ENCODE measurements around the gene APOBEC2. TPM values are rescaled to one million over a fixed set of nuclear protein-coding genes. Genes with fewer than 3 reads are reported as not detected.

Gene APOBEC2
- total and polyA plus RNA-seq, 9 of the 15 experiments (the other 6 are each of a cell fraction or from before 2014, with no cell fraction given): 0.25 to 1.6 TPM; not detected in 7

DNA sequence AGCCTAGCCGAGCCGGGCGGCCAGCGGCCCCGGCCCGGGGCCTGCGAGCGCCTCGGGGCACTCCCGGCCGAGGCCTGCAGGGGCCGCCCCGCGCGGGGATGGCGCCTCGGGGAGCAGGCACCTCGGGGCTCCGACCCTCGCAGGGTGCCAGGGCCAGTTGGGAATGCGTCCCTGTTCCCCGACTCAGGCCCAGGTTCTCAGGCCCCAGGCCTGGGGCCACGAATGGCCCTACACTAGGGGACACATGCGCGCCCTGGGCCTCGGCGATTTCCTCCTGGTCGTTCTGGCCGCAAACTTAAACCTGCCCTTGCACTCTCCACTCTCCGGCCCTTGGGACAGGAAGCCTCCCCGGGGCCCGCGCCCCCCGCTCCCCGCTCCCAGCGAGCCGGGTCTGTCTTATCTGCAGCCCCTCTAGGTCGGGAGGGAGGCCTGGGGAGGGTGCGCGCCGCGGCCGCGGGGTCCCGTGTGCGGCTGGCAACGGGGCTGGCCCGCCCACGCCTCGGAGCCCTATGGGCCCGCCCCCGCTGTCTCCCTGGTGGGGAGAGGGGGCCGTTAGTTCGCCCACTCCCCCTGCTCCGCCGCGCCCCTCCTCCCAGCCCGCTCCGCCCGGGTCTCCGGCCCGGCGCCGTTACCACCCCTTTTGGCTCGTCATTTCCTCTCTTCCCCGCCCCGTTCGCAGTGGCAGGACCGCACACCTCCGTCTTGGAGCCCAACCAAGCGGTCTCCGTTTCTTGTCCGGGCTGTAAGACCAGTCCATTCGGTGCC, 20.4 kb downstream of the APOBEC2 start (continued):
- TF ChIP-seq FOSL1 (tag; conservative IDR thresholded peaks at IDR 0.05): no peak; the same call in none of the 2 replicates
- TF ChIP-seq, protein P1, sequence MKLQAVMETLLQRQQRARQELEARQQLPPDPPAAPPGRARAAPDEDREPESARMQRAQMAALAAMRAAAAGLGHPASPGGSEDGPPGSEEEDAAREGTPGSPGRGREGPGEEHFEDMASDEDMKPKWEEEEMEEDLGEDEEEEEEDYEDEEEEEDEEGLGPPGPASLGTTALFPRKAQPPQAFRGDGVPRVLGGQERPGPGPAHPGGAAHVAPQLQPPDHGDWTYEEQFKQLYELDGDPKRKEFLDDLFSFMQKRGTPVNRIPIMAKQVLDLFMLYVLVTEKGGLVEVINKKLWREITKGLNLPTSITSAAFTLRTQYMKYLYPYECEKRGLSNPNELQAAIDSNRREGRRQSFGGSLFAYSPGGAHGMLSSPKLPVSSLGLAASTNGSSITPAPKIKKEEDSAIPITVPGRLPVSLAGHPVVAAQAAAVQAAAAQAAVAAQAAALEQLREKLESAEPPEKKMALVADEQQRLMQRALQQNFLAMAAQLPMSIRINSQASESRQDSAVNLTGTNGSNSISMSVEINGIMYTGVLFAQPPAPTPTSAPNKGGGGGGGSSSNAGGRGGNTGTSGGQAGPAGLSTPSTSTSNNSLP (IDR thresholded peaks at IDR 0.05; ENCODE audit: borderline replicate concordance, low read depth, low read length): no peak
- TF ChIP-seq, protein P2, sequence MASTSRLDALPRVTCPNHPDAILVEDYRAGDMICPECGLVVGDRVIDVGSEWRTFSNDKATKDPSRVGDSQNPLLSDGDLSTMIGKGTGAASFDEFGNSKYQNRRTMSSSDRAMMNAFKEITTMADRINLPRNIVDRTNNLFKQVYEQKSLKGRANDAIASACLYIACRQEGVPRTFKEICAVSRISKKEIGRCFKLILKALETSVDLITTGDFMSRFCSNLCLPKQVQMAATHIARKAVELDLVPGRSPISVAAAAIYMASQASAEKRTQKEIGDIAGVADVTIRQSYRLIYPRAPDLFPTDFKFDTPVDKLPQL (IDR thresholded peaks at IDR 0.05; ENCODE audit: extremely low read depth, insufficient read length): no peak
- peak; percentile 78 to 80; a peak in 1 of 4 replicates for TF ChIP-seq SIN3A (IDR thresholded peaks at IDR 0.05; ENCODE audit: borderline replicate concordance in 2 of 2, control insufficient read depth in 1 of 2, low read depth in 2 of 2, low read length in 2 of 2)
- TF ChIP-seq POLR2B (IDR thresholded peaks at IDR 0.05; ENCODE audit: low read depth, partially characterized antibody): peak; percentile 95
- TF ChIP-seq L3MBTL2 (IDR thresholded peaks at IDR 0.05): peak; percentile 65
- no peak for TF ChIP-seq E2F3 (CRISPR knock-in tag; IDR thresholded peaks at IDR 0.05)
- TF ChIP-seq, protein P3, sequence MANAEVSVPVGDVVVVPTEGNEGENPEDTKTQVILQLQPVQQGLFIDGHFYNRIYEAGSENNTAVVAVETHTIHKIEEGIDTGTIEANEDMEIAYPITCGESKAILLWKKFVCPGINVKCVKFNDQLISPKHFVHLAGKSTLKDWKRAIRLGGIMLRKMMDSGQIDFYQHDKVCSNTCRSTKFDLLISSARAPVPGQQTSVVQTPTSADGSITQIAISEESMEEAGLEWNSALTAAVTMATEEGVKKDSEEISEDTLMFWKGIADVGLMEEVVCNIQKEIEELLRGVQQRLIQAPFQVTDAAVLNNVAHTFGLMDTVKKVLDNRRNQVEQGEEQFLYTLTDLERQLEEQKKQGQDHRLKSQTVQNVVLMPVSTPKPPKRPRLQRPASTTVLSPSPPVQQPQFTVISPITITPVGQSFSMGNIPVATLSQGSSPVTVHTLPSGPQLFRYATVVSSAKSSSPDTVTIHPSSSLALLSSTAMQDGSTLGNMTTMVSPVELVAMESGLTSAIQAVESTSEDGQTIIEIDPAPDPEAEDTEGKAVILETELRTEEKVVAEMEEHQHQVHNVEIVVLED (CRISPR knock-in tag; IDR thresholded peaks at IDR 0.05): no peak
- TF ChIP-seq, protein P4, sequence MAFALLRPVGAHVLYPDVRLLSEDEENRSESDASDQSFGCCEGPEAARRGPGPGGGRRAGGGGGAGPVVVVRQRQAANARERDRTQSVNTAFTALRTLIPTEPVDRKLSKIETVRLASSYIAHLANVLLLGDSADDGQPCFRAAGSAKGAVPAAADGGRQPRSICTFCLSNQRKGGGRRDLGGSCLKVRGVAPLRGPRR (CRISPR knock-in tag; IDR thresholded peaks at IDR 0.05): no peak
- TF ChIP-seq, protein P5, sequence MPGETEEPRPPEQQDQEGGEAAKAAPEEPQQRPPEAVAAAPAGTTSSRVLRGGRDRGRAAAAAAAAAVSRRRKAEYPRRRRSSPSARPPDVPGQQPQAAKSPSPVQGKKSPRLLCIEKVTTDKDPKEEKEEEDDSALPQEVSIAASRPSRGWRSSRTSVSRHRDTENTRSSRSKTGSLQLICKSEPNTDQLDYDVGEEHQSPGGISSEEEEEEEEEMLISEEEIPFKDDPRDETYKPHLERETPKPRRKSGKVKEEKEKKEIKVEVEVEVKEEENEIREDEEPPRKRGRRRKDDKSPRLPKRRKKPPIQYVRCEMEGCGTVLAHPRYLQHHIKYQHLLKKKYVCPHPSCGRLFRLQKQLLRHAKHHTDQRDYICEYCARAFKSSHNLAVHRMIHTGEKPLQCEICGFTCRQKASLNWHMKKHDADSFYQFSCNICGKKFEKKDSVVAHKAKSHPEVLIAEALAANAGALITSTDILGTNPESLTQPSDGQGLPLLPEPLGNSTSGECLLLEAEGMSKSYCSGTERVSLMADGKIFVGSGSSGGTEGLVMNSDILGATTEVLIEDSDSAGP (CRISPR knock-in tag; IDR thresholded peaks at IDR 0.05): no peak
- peak; percentile 5; the same call in 1 of the 2 replicates for TF ChIP-seq EP400 (IDR thresholded peaks at IDR 0.05)
- peak; percentile 19; the same call in 1 of the 2 replicates for TF ChIP-seq SMARCA5 (IDR thresholded peaks at IDR 0.05)
- peak; percentile 68 for TF ChIP-seq RBBP5 (IDR thresholded peaks at IDR 0.05; ENCODE audit: borderline replicate concordance, insufficient read depth, low read length, poor library complexity, severe bottlenecking)
- peak in 1 of 2 experiments; percentile 4; a peak in 1 of 4 replicates for TF ChIP-seq TBL1XR1 (IDR thresholded peaks at IDR 0.05; ENCODE audit: low read length in 2 of 2)
- TF ChIP-seq ZNF3 (CRISPR knock-in tag; IDR thresholded peaks at IDR 0.05): no peak
- TF ChIP-seq, protein P6, sequence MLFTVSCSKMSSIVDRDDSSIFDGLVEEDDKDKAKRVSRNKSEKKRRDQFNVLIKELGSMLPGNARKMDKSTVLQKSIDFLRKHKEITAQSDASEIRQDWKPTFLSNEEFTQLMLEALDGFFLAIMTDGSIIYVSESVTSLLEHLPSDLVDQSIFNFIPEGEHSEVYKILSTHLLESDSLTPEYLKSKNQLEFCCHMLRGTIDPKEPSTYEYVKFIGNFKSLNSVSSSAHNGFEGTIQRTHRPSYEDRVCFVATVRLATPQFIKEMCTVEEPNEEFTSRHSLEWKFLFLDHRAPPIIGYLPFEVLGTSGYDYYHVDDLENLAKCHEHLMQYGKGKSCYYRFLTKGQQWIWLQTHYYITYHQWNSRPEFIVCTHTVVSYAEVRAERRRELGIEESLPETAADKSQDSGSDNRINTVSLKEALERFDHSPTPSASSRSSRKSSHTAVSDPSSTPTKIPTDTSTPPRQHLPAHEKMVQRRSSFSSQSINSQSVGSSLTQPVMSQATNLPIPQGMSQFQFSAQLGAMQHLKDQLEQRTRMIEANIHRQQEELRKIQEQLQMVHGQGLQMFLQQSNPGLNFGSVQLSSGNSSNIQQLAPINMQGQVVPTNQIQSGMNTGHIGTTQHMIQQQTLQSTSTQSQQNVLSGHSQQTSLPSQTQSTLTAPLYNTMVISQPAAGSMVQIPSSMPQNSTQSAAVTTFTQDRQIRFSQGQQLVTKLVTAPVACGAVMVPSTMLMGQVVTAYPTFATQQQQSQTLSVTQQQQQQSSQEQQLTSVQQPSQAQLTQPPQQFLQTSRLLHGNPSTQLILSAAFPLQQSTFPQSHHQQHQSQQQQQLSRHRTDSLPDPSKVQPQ (CRISPR knock-in tag; IDR thresholded peaks at IDR 0.05; ENCODE audit: borderline replicate concordance): no peak

All from K562 (cell line).